AG04449 (cell line): ENCODE data around the gene DSTYK.

Source experiments
- CTCF ChIA-PET: fragments of 350-600 bp; formaldehyde crosslinking; extraction: SDS; loops from one replicate; lab custom pipeline; 2021; ENCODE audit warnings: antibody characterized with exemption; lab: Yijun Ruan, JAX
- POLR2A ChIA-PET: fragments of 400-600, 350-600 bp; formaldehyde crosslinking; extraction: SDS; loops from one replicate; lab custom pipeline; 2020; ENCODE audit warnings: antibody characterized with exemption, inconsistent platforms; lab: Yijun Ruan, JAX
- DNase-seq: peaks from one replicate; pipeline ENCODE4 v3.0.0-alpha.2; 2010; ENCODE audit warnings: low read depth, low spot score
- H3K4me3 ChIP-seq: 2 replicates; pipeline ENCODE4 v1.5.1; 2011; ENCODE audit warnings: low read depth, mild to moderate bottlenecking, control low read depth, low read length
- CTCF ChIP-seq: IDR thresholded peaks from one replicate; pipeline ENCODE4 v1.5.1; 2011; ENCODE audit warnings: mild to moderate bottlenecking, moderate library complexity, low read length, control low read depth, inconsistent platforms; ENCODE audit not compliant: insufficient read depth; ENCODE audit errors: missing control alignments

The DSTYK gene

GRCh38 chr1:205108464-205108863 is 103.0 kb downstream of the DSTYK start:
- H3K4me3 ChIP-seq: no peak overlapping the region
- no peak for DNase-seq
- TF ChIP-seq CTCF: no peak
- ChIA-PET POLR2A (no interaction called here), CTCF (interaction anchor here (1.3 to 4.1 kb wide), 8 partner anchors 12 to 148 kb away, joined by 3 to 22 read pairs (median 8); partner anchors contain the start of gene RBBP5)

- DNase-seq: no peak
- TF ChIP-seq CTCF: no peak
- ChIA-PET POLR2A (no interaction called here), CTCF (interaction anchor here (3.8 kb wide), 1 partner anchor 13 kb away, joined by 22 read pairs; the partner anchor contains the start of gene RBBP5)
- H3K4me3 ChIP-seq: no peak overlapping the region
These were observed 104.2 kb downstream of the DSTYK start for GRCh38 chr1:205107327-205107726.

- POLR2A ChIA-PET: no interaction called here
- CTCF ChIA-PET: interaction anchor here (1.0 to 3.5 kb wide), 2 partner anchors 39 to 154 kb away, joined by 4 to 13 read pairs; no protein-coding TSS in a partner anchor
- DNase-seq: no peak
- no peak overlapping the region for H3K4me3 ChIP-seq
- TF ChIP-seq CTCF: no peak
These were observed 109.1 kb downstream of the DSTYK start for GRCh38 chr1:205102404-205102803.

- no peak overlapping the region for H3K4me3 ChIP-seq
- no peak for TF ChIP-seq CTCF
- ChIA-PET POLR2A (no interaction called here), CTCF (interaction anchor here (1.0 to 2.5 kb wide), 4 partner anchors 10 to 43 kb away, joined by 3 to 13 read pairs (median 3); no protein-coding TSS in a partner anchor)
- DNase-seq: no peak
These were observed 113.3 kb downstream of the DSTYK start for GRCh38 chr1:205098242-205098641.

GRCh38 chr1:205095422-205095821 is 116.1 kb downstream of the DSTYK start:
- ChIA-PET POLR2A (interaction anchor here (0.6 kb wide), 1 partner anchor 190 kb away, joined by 4 read pairs; no protein-coding TSS in a partner anchor), CTCF (interaction anchor here (1.4 to 1.8 kb wide), 2 partner anchors 14 to 34 kb away, joined by 3 to 7 read pairs; no protein-coding TSS in a partner anchor)
- no peak for DNase-seq
- no peak overlapping the region for H3K4me3 ChIP-seq
- no peak for TF ChIP-seq CTCF
